NCI-H1092 (cell line): ENCODE results near the gene SKIC2.
"Not testable (repeated sequence)": the region's sequence is repeated elsewhere in the genome, so short reads cannot be mapped to it uniquely, and the experiment has no call there.

ENCODE experiments used
- DNase-seq: peaks from one replicate; lab custom pipeline; 2025; lab: John Stamatoyannopoulos, UW

Gene SKIC2

GRCh38 chr6:31958741-31959739, at the start of gene SKIC2, which contains the start of gene NELFE:
Gene SKIC2, plus strand, starts transcription at chr6:31959175. Its CDS starts 18 bp downstream, at chr6:31959193.
Gene NELFE, minus strand, starts transcription at chr6:31958971. Its CDS starts 525 bp downstream, at chr6:31958446.
- peak; percentile 94 for DNase-seq

- not testable (repeated sequence) for DNase-seq
Measured at GRCh38 chr6:31909298-31909697, 49.7 kb upstream of the SKIC2 start.

- DNase-seq: no peak
Measured at GRCh38 chr6:31911826-31912585, 47.0 kb upstream of the SKIC2 start.

DNA sequence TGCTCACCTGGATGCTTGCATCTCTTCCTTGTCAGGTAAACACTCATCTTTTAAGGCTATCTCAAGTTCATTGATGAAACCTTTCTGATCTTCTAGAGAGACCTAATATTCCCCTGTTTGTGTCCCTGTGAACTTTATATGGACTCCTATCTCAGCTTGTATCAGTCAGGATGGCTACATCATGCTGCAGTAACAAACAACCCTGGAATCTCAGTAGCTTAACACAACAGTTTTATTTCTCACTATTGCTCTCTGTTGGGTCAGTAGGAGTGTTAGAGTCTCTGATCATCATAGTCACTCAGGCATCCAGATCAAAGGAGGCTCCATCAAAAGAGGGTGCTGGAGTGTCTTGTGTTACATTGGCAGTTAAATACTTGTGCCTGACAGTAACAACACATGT, 43.6 kb upstream of the SKIC2 start:
- DNase-seq: no peak

GRCh38 chr6:31915756-31916155, 43.2 kb upstream of the SKIC2 start:
- DNase-seq: no peak

GRCh38 chr6:31918069-31918720, 40.8 kb upstream of the SKIC2 start:
- no peak for DNase-seq

GRCh38 chr6:31919624-31920303, 39.2 kb upstream of the SKIC2 start:
- DNase-seq: no peak

DNA sequence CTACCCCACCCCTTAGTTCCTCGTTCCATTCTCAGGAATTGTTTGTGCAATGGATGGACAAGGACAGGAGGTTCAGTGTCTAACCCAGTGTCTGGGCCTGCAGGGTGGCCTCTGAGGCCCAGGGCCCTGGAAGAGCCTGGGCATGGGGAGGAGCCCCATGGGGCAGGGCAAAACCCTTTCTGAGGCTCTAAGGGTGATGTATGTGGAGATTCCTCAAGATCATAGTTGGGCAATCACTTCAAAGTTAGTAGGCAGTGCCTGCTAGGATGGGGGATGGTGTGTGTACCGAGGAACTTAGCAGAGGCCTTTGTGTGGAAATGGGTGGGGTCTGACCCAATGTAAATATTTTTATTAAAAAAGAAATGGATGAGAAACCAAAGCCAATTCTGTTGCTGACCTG, 38.2 kb upstream of the SKIC2 start:
- DNase-seq: no peak

DNA sequence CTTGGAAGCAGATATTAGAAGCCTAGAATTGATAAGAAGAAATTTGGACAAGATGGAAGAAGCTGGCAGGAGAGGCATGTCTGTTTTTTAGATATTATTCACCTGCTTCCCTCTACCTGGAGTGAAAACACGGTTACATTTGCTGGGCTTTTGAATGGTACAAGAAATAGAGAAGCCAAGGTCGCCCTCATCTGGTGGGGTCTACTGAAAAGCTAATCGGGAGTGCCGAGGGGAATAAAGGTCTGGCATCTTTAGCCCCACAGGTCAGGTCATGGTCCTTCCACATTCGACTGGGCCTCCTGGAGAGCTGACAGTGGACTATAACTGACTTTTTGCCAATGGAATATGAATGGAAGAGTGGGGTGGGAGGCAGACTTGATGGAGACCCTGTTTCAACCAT, 36.0 kb upstream of the SKIC2 start:
- no peak for DNase-seq

GRCh38 chr6:31927242-31927862, 31.6 kb upstream of the SKIC2 start, which contains the start of gene C2:
Gene C2, plus strand, starts transcription at chr6:31927717. Its CDS starts 36 bp downstream, at chr6:31927753.
- no peak for DNase-seq

DNA sequence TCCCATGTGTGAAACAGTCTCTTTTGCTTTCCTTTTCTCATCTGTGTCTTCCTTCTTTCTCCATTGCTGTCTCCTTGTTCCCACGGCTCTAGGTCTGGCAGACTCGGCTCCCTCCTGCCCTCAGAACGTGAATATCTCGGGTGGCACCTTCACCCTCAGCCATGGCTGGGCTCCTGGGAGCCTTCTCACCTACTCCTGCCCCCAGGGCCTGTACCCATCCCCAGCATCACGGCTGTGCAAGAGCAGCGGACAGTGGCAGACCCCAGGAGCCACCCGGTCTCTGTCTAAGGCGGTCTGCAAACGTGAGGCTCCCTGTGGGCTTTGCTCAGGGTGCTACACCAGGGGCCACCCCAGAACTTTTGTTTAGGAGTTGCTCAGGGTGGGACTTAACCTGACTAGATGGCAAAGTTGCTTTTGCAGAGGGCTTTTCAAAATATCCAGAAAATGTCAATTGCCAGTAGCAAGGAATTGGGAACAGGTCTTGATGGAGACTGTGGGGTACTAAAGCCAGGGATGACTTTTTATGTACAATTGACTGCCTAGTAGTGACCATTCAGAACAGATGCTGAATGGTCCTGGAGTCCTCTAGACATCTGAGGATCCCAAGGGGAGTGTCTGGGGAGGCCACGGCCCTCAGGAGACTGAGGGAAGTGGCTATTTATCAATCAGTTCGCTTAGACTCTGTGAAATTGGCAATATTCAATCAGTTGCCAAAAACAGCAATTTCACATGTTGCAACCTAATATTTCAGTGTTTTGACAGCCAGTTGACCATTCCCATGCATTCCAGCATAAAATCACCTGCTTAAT, 30.9 kb upstream of the SKIC2 start:
- DNase-seq: no peak

- DNase-seq: no peak
Measured at GRCh38 chr6:31928672-31928939, 30.4 kb upstream of the SKIC2 start.

DNA sequence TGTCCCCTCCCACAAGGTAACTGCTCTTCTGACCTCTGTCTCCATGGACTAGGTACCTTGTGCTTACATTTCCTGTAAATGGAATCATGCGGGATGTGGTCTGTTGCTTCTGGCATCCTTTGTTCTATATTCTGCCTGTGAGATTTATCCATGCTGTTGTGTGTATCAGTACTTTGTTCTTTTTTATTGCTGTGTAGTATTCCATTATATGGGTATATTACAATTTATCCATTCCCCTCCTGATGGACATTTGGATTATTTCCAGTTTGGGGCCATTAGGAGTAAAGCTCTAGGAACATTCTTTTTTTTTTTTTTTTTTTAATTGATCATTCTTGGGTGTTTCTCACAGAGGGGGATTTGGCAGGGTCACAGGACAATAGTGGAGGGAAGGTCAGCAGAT, 28.0 kb upstream of the SKIC2 start:
- DNase-seq: no peak

DNA sequence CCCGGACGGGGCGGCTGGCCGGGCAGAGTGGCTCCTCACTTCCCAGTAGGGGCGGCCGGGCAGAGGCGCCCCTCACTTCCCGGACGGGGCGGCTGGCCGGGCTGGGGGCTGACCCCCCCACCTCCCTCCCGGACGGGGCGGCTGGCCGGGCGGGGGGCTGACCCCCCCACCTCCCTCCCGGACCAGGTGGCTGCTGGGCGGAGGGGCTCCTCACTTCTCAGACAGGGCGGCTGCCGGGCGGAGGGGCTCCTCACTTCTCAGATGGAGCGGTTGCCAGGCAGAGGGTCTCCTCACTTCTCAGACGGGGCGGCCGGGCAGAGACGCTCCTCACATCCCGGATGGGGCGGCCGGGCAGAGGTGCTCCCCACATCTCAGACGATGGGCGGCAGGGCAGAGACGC, 26.8 kb upstream of the SKIC2 start:
- not testable (repeated sequence) for DNase-seq

DNA sequence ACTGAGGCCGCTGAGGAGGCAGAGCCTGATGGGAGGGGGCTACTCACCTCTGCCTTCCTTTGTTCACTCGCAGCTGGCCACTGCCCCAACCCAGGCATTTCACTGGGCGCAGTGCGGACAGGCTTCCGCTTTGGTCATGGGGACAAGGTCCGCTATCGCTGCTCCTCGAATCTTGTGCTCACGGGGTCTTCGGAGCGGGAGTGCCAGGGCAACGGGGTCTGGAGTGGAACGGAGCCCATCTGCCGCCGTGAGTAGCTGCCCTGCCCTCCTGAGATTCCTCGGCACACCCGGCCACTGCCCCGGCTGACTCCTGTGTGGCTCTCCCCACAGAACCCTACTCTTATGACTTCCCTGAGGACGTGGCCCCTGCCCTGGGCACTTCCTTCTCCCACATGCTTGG, 25.4 kb upstream of the SKIC2 start:
- no peak for DNase-seq

DNA sequence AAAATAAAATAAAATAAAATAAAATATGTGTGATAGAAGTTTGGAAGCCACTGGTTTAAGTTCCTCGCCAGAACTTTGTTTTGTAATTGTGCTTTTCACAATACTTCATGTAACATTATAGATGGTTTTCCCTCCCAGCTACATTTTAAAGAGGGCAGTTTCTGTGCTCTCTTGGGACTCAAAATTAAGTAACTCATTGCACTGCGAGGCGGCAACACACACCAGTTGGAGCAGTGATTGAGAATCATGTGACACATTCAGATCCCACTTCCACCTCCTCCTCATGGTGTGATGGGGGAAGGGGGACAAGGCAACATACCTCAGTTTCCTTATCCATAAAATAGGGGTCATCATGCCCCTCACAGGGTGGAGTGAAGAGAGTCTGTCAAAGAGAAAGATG, 24.0 kb upstream of the SKIC2 start:
- no peak for DNase-seq

GRCh38 chr6:31935823-31936222, 23.2 kb upstream of the SKIC2 start:
- no peak for DNase-seq

- DNase-seq: no peak
Measured at GRCh38 chr6:31940256-31940664, 18.7 kb upstream of the SKIC2 start.

DNA sequence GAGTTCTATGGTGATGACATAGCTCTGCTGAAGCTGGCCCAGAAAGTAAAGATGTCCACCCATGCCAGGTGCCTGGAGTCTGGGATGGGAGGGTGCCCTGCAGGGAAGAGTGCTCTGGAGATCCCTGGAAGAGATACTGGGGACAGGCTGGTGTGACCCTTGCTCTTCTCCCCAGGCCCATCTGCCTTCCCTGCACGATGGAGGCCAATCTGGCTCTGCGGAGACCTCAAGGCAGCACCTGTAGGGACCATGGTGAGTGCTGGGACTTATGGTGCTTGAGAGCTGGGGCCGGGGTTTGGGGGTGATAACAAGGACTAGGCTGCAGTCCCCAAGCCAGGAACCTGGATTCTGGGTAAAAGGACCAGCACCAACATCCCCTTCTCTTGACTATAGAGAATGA, 15.2 kb upstream of the SKIC2 start:
- DNase-seq: no peak

DNA sequence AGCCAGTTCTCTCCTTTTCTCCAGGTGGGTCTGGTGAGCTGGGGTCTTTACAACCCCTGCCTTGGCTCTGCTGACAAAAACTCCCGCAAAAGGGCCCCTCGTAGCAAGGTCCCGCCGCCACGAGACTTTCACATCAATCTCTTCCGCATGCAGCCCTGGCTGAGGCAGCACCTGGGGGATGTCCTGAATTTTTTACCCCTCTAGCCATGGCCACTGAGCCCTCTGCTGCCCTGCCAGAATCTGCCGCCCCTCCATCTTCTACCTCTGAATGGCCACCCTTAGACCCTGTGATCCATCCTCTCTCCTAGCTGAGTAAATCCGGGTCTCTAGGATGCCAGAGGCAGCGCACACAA, 13.8 kb upstream of the SKIC2 start:
- no peak for DNase-seq
